Keratinocyte (primary cell): ENCODE data around the gene CACNB4. TPM values are rescaled to one million over a fixed set of nuclear protein-coding genes. Genes with fewer than 3 reads are reported as not detected.

ENCODE experiments used
- DNase-seq: peaks from one replicate; pipeline ENCODE4 v3.0.0-alpha.2; 2011; ENCODE audit warnings: low read depth, missing footprints, low spot score
- FAIRE-seq: peaks from 2 replicates; lab custom pipeline; 2011; peaks lifted over from hg19 to GRCh38; lab: Jason Lieb, UNC
- H2AFZ ChIP-seq: 2 replicates; pipeline ENCODE4 v1.6.0; 2012; ENCODE audit warnings: low read length, control low read depth, inconsistent platforms; ENCODE audit not compliant: control insufficient read depth
- H3K27ac ChIP-seq: 2 replicates; pipeline ENCODE4 v1.5.1; 2011; ENCODE audit warnings: low read length; ENCODE audit not compliant: control insufficient read depth, insufficient read depth
- H3K27me3 ChIP-seq: 3 replicates; pipeline ENCODE4 v1.6.0; 2011; ENCODE audit warnings: low read length; ENCODE audit not compliant: control insufficient read depth, insufficient read depth; ENCODE audit errors: extremely low read depth
- H3K36me3 ChIP-seq, 2 experiments: 2 replicates in 1 of 2; 3 replicates in 1 of 2; pipeline ENCODE4 v1.5.1; 2011; ENCODE audit warnings: low read length in 2 of 2, mild to moderate bottlenecking in 1 of 2; ENCODE audit not compliant: control insufficient read depth in 2 of 2, insufficient read depth in 2 of 2; ENCODE audit errors: extremely low read depth in 1 of 2
- H3K4me1 ChIP-seq: 3 replicates; pipeline ENCODE4 v1.5.1; 2011; ENCODE audit warnings: low read length; ENCODE audit not compliant: control insufficient read depth, insufficient read depth; ENCODE audit errors: extremely low read depth
- H3K4me2 ChIP-seq: 3 replicates; pipeline ENCODE4 v1.6.0; 2011; ENCODE audit warnings: low read depth, low read length; ENCODE audit not compliant: control insufficient read depth, insufficient read depth; ENCODE audit errors: extremely low read depth
- H3K4me3 ChIP-seq, 3 experiments: fragments of 200-600 bp in 1 of 3; sonication (generic) in 1 of 3; 2 replicates in 2 of 3; 3 replicates in 1 of 3; pipeline ENCODE4 v1.5.1; 2011 to 2016; ENCODE audit warnings: low read length in 3 of 3, mild to moderate bottlenecking in 3 of 3, control low read depth in 2 of 3, inconsistent platforms in 1 of 3, low read depth in 1 of 3, mixed read lengths in 1 of 3, mixed run types in 1 of 3, moderate library complexity in 1 of 3; ENCODE audit not compliant: control insufficient read depth in 2 of 3, insufficient read depth in 2 of 3; ENCODE audit errors: extremely low read depth in 1 of 3
- H3K79me2 ChIP-seq: 2 replicates; pipeline ENCODE4 v1.6.0; 2012; ENCODE audit warnings: low read length; ENCODE audit not compliant: control insufficient read depth, insufficient read depth
- H3K9ac ChIP-seq: 3 replicates; pipeline ENCODE4 v1.6.0; 2011; ENCODE audit warnings: low read length; ENCODE audit not compliant: control insufficient read depth, insufficient read depth; ENCODE audit errors: extremely low read depth
- H3K9me1 ChIP-seq: 3 replicates; pipeline ENCODE4 v1.6.0; 2011; ENCODE audit warnings: low read length; ENCODE audit not compliant: control insufficient read depth, insufficient read depth; ENCODE audit errors: extremely low read depth
- H3K9me3 ChIP-seq: 2 replicates; pipeline ENCODE4 v1.5.1; 2012; ENCODE audit warnings: low read depth, low read length; ENCODE audit not compliant: control insufficient read depth
- H4K20me1 ChIP-seq: 3 replicates; pipeline ENCODE4 v1.6.0; 2011; ENCODE audit warnings: low read length; ENCODE audit not compliant: control insufficient read depth, insufficient read depth; ENCODE audit errors: extremely low read depth
- CTCF ChIP-seq, 3 experiments: IDR thresholded peaks in 1 of 3; conservative IDR thresholded peaks in 1 of 3; optimal IDR thresholded peaks in 1 of 3; 2 replicates in 2 of 3; 3 replicates in 1 of 3; pipeline versions ENCODE3 to v1.5.1; 2011; ENCODE audit warnings: low read length in 3 of 3, mild to moderate bottlenecking in 3 of 3, moderate library complexity in 2 of 3, control low read depth in 1 of 3, inconsistent platforms in 1 of 3; ENCODE audit not compliant: insufficient read depth in 2 of 3; ENCODE audit errors: extremely low read depth in 1 of 3
- EZH2 ChIP-seq: IDR thresholded peaks from one replicate; pipeline ENCODE4 v1.6.1; 2012; ENCODE audit warnings: inconsistent platforms, mild to moderate bottlenecking, low read length, moderate library complexity
- dilution Hi-C: fragments of 300-500 bp; cut with MboI; formaldehyde crosslinking; loops from one replicate; pipeline ENCODE4 v1.7.0; 2020; ENCODE audit warnings: low sequenced_read_pairs; ENCODE audit not compliant: extremely low pct_ligation_motif_present
- polyA plus RNA-seq, 5 experiments: library from polyadenylated mRNA; depleted of rRNA in 3 of 5; stranded (reverse) in 3 of 5; stranded (forward) in 1 of 5; unstranded in 1 of 5; fragments of >200 nt; gene quantifications; 1 replicate in 1 of 5; 2 replicates in 3 of 5; 3 replicates in 1 of 5; pipeline versions ENCODE4 v1.2.1 to v1.2.3, GENCODE V29; 2011 to 2012; ENCODE audit warnings: missing spikeins in 2 of 5, low read depth in 1 of 5, low replicate concordance in 1 of 5

The CACNB4 gene
- polyA plus RNA-seq, 1 donor (not counting 4 experiments of a cell fraction or from before 2014, with no cell fraction given) = 0.30 TPM

GRCh38 chr2:151961558-151961957 is 137.3 kb downstream of the CACNB4 start:
- Histone ChIP-seq H2AFZ (no peak overlapping the region), H4K20me1 (no peaks in the 10 kb centered on the region), H3K9me1 (no peaks in the 10 kb centered on the region), H3K4me3 (no peak overlapping the region), H3K4me1 (no peaks in the 10 kb centered on the region), H3K9ac (no peak overlapping the region), H3K36me3 (no peaks in the 10 kb centered on the region), H3K27me3 (no peaks in the 10 kb centered on the region), H3K4me2 (no peak overlapping the region), H3K9me3 (no peaks in the 10 kb centered on the region), H3K27ac (no peak overlapping the region), H3K79me2 (no peaks in the 10 kb centered on the region)
- dilution Hi-C loops = no loop called here
- TF ChIP-seq CTCF (optimal IDR thresholded peaks at IDR 0.05 in 1 of 3, IDR thresholded peaks at IDR 0.05 in 1 of 3, conservative IDR thresholded peaks at IDR 0.05 in 1 of 3; ENCODE audit: extremely low read depth in 1 of 3, insufficient read depth in 2 of 3, low read length in 3 of 3) = no peak
- TF ChIP-seq EZH2 = no peak
- no peak for FAIRE-seq
- DNase-seq = no peak

DNA sequence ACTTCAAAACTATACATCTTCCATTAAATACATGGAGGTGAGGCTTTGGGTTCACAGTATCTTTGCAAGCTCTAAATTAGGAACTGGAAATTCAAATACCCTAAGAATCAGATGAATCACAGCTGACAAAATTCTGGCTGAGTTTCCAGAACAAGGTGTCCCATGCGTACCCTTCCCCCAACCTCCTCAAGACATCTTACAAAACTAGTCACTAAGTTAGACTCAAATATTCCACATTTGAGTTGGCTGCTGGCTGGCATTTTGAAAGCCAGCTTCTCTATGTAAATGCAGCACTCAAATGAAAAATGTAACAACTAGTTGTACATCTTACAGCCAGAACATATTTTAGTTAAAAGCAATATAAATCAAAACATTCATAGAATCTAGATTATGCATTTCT is 139.6 kb downstream of the CACNB4 start:
- DNase-seq (no peak), FAIRE-seq (no peak)

More for the DNA sequence above, 139.6 kb downstream of the CACNB4 start:
- no peaks in the 10 kb centered on the region for H3K36me3 ChIP-seq
- no peaks in the 10 kb centered on the region for H3K4me1 ChIP-seq
- H3K27ac ChIP-seq = no peak overlapping the region
- no peaks in the 10 kb centered on the region for H3K79me2 ChIP-seq
- dilution Hi-C loops = no loop called here
- H3K9me1 ChIP-seq = no peaks in the 10 kb centered on the region
- H3K9me3 ChIP-seq = no peaks in the 10 kb centered on the region
- H2AFZ ChIP-seq = no peak overlapping the region
- no peak overlapping the region for H3K4me2 ChIP-seq
- no peak overlapping the region for H3K9ac ChIP-seq
- no peaks in the 10 kb centered on the region for H4K20me1 ChIP-seq
- H3K4me3 ChIP-seq = no peak overlapping the region
- H3K27me3 ChIP-seq = no peaks in the 10 kb centered on the region
- TF ChIP-seq CTCF (optimal IDR thresholded peaks at IDR 0.05 in 1 of 3, IDR thresholded peaks at IDR 0.05 in 1 of 3, conservative IDR thresholded peaks at IDR 0.05 in 1 of 3; ENCODE audit: extremely low read depth in 1 of 3, insufficient read depth in 2 of 3, low read length in 3 of 3) (no peak), EZH2 (no peak)
